HG02938 (cell line): ENCODE results near the gene FAM200B.
"Not testable (repeated sequence)": the region's sequence is repeated elsewhere in the genome, so short reads cannot be mapped to it uniquely, and the experiment has no call there.

ENCODE experiments used
- ATAC-seq: cut with Tn5 transposase; IDR thresholded peaks from one replicate; pipeline ENCODE4 v1.9.1; 2021; ENCODE audit warnings: mild to moderate bottlenecking, moderate library complexity; ENCODE audit not compliant: unreplicated experiment

The FAM200B gene

DNA sequence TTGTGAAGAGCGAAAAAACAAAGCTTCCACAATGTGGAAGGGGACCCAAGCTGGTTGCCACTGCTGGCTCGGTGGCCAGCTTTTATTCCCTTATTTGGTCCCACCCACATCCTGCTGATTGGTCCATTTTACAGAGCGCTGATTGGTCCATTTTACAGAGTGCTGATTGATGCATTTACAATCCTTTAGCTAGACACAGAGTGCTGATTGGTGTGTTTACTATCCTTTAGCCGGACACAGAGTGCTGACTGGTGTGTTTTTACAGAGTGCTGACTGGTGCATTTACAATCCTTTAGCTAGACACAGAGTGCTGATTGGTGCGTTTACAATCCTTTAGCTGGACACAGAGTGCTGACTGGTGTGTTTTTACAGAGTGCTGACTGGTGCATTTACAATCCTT, 51.4 kb downstream of the FAM200B start:
- ATAC-seq, result not testable (repeated sequence)

DNA sequence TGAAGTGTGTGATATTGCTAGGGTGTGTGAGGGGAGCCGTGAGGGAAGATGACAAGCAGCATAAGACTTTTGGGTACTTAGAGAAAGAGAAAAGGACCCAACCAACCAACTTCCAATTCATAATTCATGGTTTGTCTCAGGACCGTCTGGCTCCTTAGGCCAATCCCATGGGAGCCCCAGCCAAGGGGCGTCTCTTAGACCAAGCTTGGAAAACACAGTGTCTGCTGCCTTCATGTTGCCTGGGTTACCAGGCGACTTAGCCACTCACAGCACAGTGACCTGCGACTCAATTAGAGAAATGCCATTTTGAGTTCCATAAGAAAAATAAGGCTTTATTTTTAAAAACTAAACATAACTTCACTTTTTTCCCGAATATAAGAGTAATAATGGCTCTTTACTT, 53.9 kb downstream of the FAM200B start:
- no peak for ATAC-seq

- no peak for ATAC-seq
Measured at GRCh38 chr4:15736514-15737050, 55.0 kb downstream of the FAM200B start.

DNA sequence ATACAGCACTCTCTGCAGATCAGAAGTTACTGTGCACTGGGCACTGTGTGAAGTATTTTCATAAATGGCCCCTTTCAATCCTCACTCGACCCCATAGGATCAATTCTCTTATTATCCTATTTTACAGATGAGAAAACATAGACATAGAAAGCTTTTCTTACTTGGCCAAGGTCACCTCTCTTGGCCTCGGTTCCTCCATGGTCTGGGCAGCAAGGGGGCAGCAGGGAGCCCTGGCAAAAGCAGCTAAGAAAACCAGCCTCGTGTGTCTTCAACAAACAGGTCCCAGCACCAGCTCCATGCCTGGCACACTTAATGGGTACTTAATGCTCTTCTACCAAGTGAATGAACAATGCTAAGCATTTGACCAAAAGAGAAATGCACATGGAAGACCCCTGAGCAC, 55.6 kb downstream of the FAM200B start:
- ATAC-seq, result no peak

DNA sequence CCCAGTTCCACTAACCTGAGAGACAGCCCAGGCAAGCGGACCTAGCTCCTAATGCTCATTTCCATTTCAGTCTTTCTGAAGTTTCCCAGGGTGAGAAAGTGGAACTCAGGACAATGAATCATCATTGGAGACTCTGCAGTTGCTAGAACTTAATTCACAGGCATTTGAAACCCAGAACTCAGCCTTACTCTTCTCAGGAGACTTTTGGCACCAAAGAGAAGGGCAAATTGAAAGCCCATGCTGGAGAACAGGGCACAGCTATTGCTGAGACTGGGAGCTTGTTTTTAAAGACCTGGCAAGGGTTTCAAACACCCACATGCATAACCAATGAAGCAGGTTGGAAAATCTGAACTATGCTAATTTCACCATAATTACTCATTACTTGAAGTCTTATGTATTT, 57.2 kb downstream of the FAM200B start:
- no peak for ATAC-seq
